HEK293 (cell line): ENCODE results near the gene STARD8.

ENCODE experiments used
- CTCF ChIA-PET: fragments of 350-600 bp; formaldehyde crosslinking; extraction: SDS; loops from one replicate; lab custom pipeline; 2021; ENCODE audit warnings: antibody characterized with exemption; lab: Yijun Ruan, JAX
- POLR2A ChIA-PET: fragments of 300-600 bp; formaldehyde crosslinking; extraction: SDS; loops from one replicate; lab custom pipeline; 2020; ENCODE audit warnings: antibody characterized with exemption, inconsistent platforms; lab: Yijun Ruan, JAX
- H3K27ac ChIP-seq: fragments of 200-500 bp; sonication (Bioruptor generic); 2 replicates; pipeline ENCODE4 v1.5.1; 2014; ENCODE audit warnings: low read depth, low read length, control low read depth, inconsistent platforms; ENCODE audit errors: extremely low read depth
- H3K36me3 ChIP-seq, 2 experiments: fragments of 200-500 bp in 1 of 2; sonication (Bioruptor generic) in 1 of 2; 1 replicate in 1 of 2; 2 replicates in 1 of 2; pipeline ENCODE4 v1.5.1; 2014 to 2017; ENCODE audit warnings: inconsistent platforms in 2 of 2, low read length in 2 of 2; ENCODE audit not compliant: control insufficient read depth in 2 of 2, insufficient read depth in 1 of 2
- H3K4me1 ChIP-seq: fragments of 200-500 bp; sonication (Bioruptor generic); 2 replicates; pipeline ENCODE4 v1.5.1; 2014; ENCODE audit warnings: mild to moderate bottlenecking, low read length, inconsistent platforms; ENCODE audit not compliant: control insufficient read depth, insufficient read depth
- H3K4me3 ChIP-seq: 2 replicates; pipeline ENCODE4 v1.5.1; 2011; ENCODE audit warnings: low read depth, mild to moderate bottlenecking, control low read depth, low read length, moderate library complexity
- H3K9me3 ChIP-seq: fragments of 200-500 bp; sonication (Bioruptor generic); 2 replicates; pipeline ENCODE4 v1.5.1; 2014; ENCODE audit warnings: low read depth, low read length, inconsistent platforms; ENCODE audit not compliant: control insufficient read depth, insufficient read depth
- EGR2 ChIP-seq: fragments of 450-650 bp; formaldehyde crosslinking; IDR thresholded peaks from 2 replicates; pipeline ENCODE4 v1.5.1; 2016; ENCODE audit warnings: low read depth, missing biosample characterization, missing genetic modification characterization
- ZBTB48 ChIP-seq: fragments of 450-650 bp; formaldehyde crosslinking; IDR thresholded peaks from 2 replicates; pipeline ENCODE4 v1.5.1; 2016; ENCODE audit warnings: missing biosample characterization, missing genetic modification characterization
- ZEB2 ChIP-seq: fragments of 450-650 bp; formaldehyde crosslinking; IDR thresholded peaks from 2 replicates; pipeline ENCODE4 v1.5.1; 2016; ENCODE audit warnings: missing biosample characterization, missing genetic modification characterization
- ZFHX2 ChIP-seq: fragments of 450-650 bp; formaldehyde crosslinking; conservative IDR thresholded peaks from 2 replicates; pipeline ENCODE4 v1.5.1; 2016; ENCODE audit warnings: missing biosample characterization, missing genetic modification characterization
- ZNF157 ChIP-seq: fragments of 450-650 bp; formaldehyde crosslinking; IDR thresholded peaks from 2 replicates; pipeline ENCODE4 v1.5.1; 2016; ENCODE audit warnings: missing biosample characterization, missing genetic modification characterization
- ZNF16 ChIP-seq: fragments of 450-650 bp; formaldehyde crosslinking; IDR thresholded peaks from 2 replicates; pipeline ENCODE4 v1.5.1; 2016; ENCODE audit warnings: low read depth, missing biosample characterization, missing genetic modification characterization
- ZNF221 ChIP-seq: fragments of 450-650 bp; formaldehyde crosslinking; IDR thresholded peaks from 2 replicates; pipeline ENCODE4 v1.5.1; 2017; ENCODE audit warnings: missing biosample characterization, missing genetic modification characterization, borderline replicate concordance
- ZNF423 ChIP-seq: fragments of 450-650 bp; formaldehyde crosslinking; IDR thresholded peaks from 2 replicates; pipeline ENCODE4 v1.5.1; 2016; ENCODE audit warnings: missing biosample characterization, missing genetic modification characterization
- ZNF514 ChIP-seq: fragments of 450-650 bp; formaldehyde crosslinking; IDR thresholded peaks from 2 replicates; pipeline ENCODE4 v1.5.1; 2016; ENCODE audit warnings: missing biosample characterization, missing genetic modification characterization
- ZNF548 ChIP-seq: fragments of 450-650 bp; formaldehyde crosslinking; IDR thresholded peaks from 2 replicates; pipeline ENCODE4 v1.5.1; 2016; ENCODE audit warnings: missing biosample characterization, missing genetic modification characterization
- ZNF560 ChIP-seq: fragments of 450-650 bp; formaldehyde crosslinking; IDR thresholded peaks from 2 replicates; pipeline ENCODE4 v1.5.1; 2017; ENCODE audit warnings: missing biosample characterization, missing genetic modification characterization, borderline replicate concordance
- ZNF610 ChIP-seq: fragments of 450-650 bp; formaldehyde crosslinking; IDR thresholded peaks from 2 replicates; pipeline ENCODE4 v1.5.1; 2016; ENCODE audit warnings: missing biosample characterization, missing genetic modification characterization, borderline replicate concordance
- ZNF76 ChIP-seq: fragments of 450-650 bp; formaldehyde crosslinking; IDR thresholded peaks from 2 replicates; pipeline ENCODE4; 2016; ENCODE audit warnings: low read depth, missing biosample characterization, missing genetic modification characterization, borderline replicate concordance
- ZNF837 ChIP-seq: fragments of 450-650 bp; formaldehyde crosslinking; IDR thresholded peaks from 2 replicates; pipeline ENCODE4 v1.5.1; 2016; ENCODE audit warnings: missing biosample characterization, missing genetic modification characterization
- TF ChIP-seq, protein P1 (sequence below): fragments of 450-650 bp; formaldehyde crosslinking; IDR thresholded peaks from 2 replicates; pipeline ENCODE4 v1.5.1; 2016; ENCODE audit warnings: missing biosample characterization, missing genetic modification characterization
- TF ChIP-seq, protein P2 (sequence below): fragments of 450-650 bp; formaldehyde crosslinking; IDR thresholded peaks from 2 replicates; pipeline ENCODE4 v1.5.1; 2016; ENCODE audit warnings: missing biosample characterization, missing genetic modification characterization, low read depth
- TF ChIP-seq, protein P3 (sequence below): fragments of 450-650 bp; formaldehyde crosslinking; IDR thresholded peaks from 2 replicates; pipeline ENCODE4 v1.5.1; 2016; ENCODE audit warnings: missing biosample characterization, missing genetic modification characterization
- TF ChIP-seq, protein P4 (sequence below): fragments of 450-650 bp; formaldehyde crosslinking; IDR thresholded peaks from 2 replicates; pipeline ENCODE4 v1.5.1; 2016; ENCODE audit warnings: missing biosample characterization, missing genetic modification characterization

Gene STARD8

DNA sequence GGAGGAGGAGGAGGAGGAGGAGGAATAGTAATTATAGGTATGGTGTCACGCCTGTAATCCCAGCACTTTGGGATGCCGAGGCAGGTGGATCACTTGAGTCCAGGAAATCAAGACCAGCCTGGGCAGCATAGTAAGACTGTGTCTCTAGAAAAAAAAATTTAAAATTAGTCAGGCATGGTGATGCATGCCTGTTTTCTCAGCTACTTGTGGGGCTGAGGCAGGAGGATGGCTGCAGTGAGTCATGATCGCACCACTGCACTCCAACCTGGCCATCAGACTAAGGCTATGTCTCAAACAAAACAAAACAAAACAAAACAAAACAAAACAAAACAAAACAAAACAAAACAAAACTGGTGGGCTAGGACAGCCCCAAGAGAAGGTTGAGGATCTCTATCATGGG lies 3.0 kb downstream of the STARD8 start:
- Histone ChIP-seq H3K4me3 (no peak overlapping the region), H3K9me3 (no peaks in the 10 kb centered on the region), H3K27ac (no peak overlapping the region), H3K36me3 (no peaks in the 10 kb centered on the region), H3K4me1 (peaks cover 2% of the 10 kb centered on the region; the same call in 1 of the 2 replicates)
- CTCF ChIA-PET: no interaction called here
- TF ChIP-seq ZNF548: no peak
- TF ChIP-seq ZNF157 (tag by site-specific recombination): no peak
- TF ChIP-seq, protein P1, sequence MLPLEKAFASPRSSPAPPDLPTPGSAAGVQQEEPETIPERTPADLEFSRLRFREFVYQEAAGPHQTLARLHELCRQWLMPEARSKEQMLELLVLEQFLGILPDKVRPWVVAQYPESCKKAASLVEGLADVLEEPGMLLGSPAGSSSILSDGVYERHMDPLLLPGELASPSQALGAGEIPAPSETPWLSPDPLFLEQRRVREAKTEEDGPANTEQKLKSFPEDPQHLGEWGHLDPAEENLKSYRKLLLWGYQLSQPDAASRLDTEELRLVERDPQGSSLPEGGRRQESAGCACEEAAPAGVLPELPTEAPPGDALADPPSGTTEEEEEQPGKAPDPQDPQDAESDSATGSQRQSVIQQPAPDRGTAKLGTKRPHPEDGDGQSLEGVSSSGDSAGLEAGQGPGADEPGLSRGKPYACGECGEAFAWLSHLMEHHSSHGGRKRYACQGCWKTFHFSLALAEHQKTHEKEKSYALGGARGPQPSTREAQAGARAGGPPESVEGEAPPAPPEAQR: no peak
- no peak for TF ChIP-seq ZNF221
- TF ChIP-seq, protein P2, sequence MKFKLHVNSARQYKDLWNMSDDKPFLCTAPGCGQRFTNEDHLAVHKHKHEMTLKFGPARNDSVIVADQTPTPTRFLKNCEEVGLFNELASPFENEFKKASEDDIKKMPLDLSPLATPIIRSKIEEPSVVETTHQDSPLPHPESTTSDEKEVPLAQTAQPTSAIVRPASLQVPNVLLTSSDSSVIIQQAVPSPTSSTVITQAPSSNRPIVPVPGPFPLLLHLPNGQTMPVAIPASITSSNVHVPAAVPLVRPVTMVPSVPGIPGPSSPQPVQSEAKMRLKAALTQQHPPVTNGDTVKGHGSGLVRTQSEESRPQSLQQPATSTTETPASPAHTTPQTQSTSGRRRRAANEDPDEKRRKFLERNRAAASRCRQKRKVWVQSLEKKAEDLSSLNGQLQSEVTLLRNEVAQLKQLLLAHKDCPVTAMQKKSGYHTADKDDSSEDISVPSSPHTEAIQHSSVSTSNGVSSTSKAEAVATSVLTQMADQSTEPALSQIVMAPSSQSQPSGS: no peak
- TF ChIP-seq, protein P3, sequence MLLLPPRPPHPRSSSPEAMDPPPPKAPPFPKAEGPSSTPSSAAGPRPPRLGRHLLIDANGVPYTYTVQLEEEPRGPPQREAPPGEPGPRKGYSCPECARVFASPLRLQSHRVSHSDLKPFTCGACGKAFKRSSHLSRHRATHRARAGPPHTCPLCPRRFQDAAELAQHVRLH (tag by site-specific recombination): no peak
- TF ChIP-seq ZNF76 (tag by site-specific recombination): no peak
- no peak for TF ChIP-seq ZNF560 (tag by site-specific recombination)
- POLR2A ChIA-PET: no interaction called here

DNA sequence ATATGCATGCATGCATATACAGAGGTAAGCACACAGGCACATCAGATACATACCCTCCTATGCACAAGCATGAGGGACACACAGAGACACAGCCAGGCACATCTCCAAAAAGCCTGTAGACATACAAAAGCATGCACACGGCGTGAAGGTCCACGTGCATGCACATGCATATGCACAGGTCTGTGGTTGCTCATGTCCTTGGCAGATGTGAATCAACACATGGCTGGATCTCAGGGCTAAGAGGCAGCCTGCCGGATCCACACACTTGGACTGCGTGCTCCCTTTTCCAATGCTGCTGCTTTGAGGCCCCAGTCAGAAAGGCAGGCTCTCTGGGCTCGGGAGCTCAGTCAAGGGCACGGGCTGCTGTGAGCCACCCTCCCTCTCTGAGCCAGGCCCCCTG lies 3.6 kb downstream of the STARD8 start:
- TF ChIP-seq ZNF837 (tag by site-specific recombination) (no peak), ZNF423 (no peak), ZNF514 (tag by site-specific recombination) (no peak), ZNF610 (tag by site-specific recombination) (no peak), ZNF16 (tag by site-specific recombination) (no peak)
- TF ChIP-seq, protein P4, sequence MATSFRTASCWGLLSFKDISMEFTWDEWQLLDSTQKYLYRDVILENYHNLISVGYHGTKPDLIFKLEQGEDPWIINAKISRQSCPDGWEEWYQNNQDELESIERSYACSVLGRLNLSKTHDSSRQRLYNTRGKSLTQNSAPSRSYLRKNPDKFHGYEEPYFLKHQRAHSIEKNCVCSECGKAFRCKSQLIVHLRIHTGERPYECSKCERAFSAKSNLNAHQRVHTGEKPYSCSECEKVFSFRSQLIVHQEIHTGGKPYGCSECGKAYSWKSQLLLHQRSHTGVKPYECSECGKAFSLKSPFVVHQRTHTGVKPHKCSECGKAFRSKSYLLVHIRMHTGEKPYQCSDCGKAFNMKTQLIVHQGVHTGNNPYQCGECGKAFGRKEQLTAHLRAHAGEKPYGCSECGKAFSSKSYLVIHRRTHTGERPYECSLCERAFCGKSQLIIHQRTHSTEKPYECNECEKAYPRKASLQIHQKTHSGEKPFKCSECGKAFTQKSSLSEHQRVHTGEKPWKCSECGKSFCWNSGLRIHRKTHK (tag by site-specific recombination): no peak
- TF ChIP-seq, protein P1: no peak
- no peaks in the 10 kb centered on the region for H3K36me3 ChIP-seq
- CTCF ChIA-PET: no interaction called here
- POLR2A ChIA-PET: no interaction called here
- H3K9me3 ChIP-seq: no peaks in the 10 kb centered on the region
- peaks cover 2% of the 10 kb centered on the region; the same call in 1 of the 2 replicates for H3K4me1 ChIP-seq
- no peak overlapping the region for H3K27ac ChIP-seq
- no peak overlapping the region for H3K4me3 ChIP-seq

DNA sequence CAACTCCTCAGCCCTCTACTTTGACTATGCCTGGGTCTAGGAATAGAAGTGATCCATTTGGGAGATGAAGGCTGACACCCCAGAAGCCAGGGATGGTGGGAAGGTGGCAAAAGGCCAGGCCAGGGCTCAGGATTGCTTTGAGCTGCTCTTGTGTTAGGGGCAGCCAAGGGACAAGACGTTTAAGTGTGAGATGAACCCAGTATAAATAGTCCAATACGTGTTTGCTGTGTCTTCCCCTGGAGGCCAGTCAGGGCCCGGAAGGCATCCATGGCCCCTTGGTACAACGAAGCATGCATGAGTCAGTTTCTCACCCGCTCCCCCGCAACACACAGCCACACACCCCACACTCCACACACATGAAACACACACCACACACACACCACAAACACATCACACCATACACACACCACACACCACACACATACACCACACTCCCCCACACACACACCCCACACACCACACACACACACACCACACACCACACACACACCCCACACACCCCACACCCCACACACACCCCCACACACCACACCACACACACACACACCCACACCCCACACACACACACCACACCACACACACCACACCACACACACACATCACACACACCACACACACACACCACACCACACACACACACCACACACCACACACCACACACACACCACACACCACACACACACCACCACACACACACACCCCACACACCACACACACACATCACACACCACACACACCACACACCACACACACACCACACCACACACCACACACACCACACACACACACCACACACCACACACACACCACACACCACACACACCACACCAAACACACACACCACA lies 5.1 kb downstream of the STARD8 start:
- CTCF ChIA-PET: interaction anchor here (0.7 kb wide), 1 partner anchor 87 kb away, joined by 4 read pairs; no protein-coding TSS in a partner anchor
- H3K9me3 ChIP-seq: no peaks in the 10 kb centered on the region
- peak; percentile 44; the same call in 1 of the 2 replicates for TF ChIP-seq ZBTB48 (tag by site-specific recombination)
- peak; percentile 47 for TF ChIP-seq ZFHX2 (tag by site-specific recombination)
- TF ChIP-seq ZEB2 (tag by site-specific recombination): no peak
- peak; percentile 75 for TF ChIP-seq EGR2 (tag by site-specific recombination)
- POLR2A ChIA-PET: no interaction called here
- H3K36me3 ChIP-seq: no peaks in the 10 kb centered on the region
- no peak overlapping the region for H3K4me3 ChIP-seq
- no peaks in the 10 kb centered on the region for H3K4me1 ChIP-seq
- H3K27ac ChIP-seq: no peak overlapping the region
